Retinal pigment epithelial cell (primary cell): Measurements from ENCODE around the gene HEXD.
"Not testable (repeated sequence)": the region's sequence is repeated elsewhere in the genome, so short reads cannot be mapped to it uniquely, and the experiment has no call there.

Source experiments
- DNase-seq: peaks from one replicate; pipeline ENCODE4 v3.0.0-alpha.2; 2010; ENCODE audit warnings: low read depth
- H3K4me3 ChIP-seq: 2 replicates; pipeline ENCODE4 v1.5.1; 2011; ENCODE audit warnings: mild to moderate bottlenecking, low read length, control low read depth, moderate library complexity
- TF ChIP-seq, protein P1 (sequence below): conservative IDR thresholded peaks from 2 replicates; pipeline ENCODE4 v1.5.1; 2011; ENCODE audit warnings: low read depth, low read length, control low read depth, inconsistent platforms

HEXD gene

DNA sequence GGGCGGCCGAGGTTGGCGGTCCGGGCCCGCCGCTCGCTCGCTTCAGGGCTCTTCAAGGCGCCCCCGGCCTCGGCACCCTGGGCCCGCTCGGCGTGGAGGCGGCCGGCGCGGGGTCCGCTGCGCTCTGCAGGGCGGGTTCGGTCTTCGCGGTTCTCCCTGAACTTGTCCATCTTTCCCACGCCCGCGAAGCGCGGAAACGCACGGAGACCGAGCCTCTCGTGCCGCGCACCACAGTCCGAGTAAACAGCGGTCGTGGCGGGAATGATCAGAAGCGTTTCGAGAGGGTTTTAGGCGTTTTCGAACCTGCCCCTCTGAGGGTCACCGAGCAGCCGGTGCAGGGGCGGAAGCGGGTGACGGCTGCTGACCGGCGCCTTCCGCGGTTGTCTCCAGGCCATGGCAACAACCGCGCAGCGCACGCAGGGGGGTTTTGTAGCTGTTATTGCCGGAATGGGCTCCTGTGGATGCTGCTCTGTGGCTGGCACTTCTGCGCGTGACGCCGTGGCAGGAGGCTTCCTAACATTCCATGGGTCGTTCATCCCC is 40.8 kb downstream of the HEXD start:
- H3K4me3 ChIP-seq, result peak overlapping the region; percentile 82
- TF ChIP-seq, protein P1, sequence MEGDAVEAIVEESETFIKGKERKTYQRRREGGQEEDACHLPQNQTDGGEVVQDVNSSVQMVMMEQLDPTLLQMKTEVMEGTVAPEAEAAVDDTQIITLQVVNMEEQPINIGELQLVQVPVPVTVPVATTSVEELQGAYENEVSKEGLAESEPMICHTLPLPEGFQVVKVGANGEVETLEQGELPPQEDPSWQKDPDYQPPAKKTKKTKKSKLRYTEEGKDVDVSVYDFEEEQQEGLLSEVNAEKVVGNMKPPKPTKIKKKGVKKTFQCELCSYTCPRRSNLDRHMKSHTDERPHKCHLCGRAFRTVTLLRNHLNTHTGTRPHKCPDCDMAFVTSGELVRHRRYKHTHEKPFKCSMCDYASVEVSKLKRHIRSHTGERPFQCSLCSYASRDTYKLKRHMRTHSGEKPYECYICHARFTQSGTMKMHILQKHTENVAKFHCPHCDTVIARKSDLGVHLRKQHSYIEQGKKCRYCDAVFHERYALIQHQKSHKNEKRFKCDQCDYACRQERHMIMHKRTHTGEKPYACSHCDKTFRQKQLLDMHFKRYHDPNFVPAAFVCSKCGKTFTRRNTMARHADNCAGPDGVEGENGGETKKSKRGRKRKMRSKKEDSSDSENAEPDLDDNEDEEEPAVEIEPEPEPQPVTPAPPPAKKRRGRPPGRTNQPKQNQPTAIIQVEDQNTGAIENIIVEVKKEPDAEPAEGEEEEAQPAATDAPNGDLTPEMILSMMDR, result no peak
- no peak for DNase-seq

DNA sequence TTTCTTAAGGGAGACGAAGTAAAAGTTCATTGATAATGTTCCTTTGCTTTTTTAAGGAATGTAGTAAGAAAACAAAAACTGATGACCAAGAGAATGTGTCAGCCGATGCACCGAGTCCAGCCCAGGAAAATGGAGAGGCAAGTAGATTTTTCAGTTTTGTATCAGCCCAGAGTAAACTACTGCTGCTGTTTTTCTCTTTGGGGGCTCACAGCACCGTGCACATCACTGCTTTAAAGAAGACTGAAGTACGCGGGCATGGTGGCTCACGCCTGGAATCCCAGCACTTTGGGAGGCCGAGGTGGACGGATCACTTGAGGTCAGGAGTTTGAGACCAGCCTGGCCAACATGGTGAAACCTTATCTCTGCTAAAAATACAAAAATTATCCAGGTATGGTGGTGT is 41.8 kb downstream of the HEXD start:
- DNase-seq, result not testable (repeated sequence)
- H3K4me3 ChIP-seq, result peak overlapping the region; percentile 82

DNA sequence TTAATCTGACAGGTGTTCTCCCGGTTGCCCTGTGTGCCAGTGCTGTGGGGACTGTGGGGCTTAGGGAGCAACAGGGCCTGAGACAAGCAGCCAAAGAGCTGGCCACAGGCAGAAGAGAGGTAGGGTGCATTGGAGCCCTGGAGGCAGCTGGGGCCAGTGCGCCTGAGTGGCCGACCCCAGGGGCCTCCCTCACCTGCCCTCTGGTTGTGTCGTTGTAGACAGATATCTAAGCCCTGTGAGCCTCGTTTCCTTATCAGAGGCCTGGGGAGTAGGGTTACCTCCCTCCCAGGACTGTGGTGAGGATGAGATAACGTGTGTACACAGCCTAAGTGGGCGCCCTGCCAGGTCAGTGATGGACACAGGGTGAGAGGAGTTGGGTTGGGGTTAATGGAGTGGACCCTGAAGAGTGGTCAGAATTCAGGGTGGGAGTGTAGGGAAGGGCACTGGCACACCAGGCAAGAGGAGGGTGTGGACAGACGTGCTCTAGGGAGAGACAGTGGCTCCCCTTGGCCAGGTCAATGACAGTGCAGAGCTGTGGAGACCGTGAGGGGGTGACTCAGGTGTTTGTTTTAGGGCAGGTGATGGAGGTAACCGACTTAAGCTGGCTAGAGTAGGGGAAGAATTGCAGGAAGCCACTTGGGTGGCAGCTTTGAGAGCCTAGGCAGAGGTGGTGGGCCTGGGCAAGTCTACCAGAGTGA is 43.8 kb downstream of the HEXD start:
- no peak overlapping the region for H3K4me3 ChIP-seq
- TF ChIP-seq, protein P1, result no peak
- no peak for DNase-seq

DNA sequence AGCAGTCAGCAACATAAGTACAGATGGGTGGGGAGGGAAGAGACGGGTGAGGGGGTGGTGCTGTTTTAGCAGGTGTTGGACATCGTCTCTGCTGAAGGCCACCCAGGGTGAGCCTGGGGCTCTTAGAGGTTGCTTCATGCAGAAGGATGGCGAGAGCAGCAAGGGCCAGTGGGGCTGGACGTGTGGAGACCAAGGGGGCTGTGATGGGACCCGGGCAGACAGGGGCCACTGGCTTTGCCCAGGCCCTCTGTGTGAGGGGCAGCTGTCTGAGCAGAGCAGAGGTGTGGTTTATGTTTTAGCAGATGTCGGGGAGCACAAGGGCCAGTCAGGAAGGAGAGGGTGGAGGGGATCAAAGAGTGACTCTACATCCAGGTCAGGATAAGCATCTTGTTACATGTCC is 45.2 kb downstream of the HEXD start:
- TF ChIP-seq, protein P1, result no peak
- H3K4me3 ChIP-seq, result no peak overlapping the region
- no peak for DNase-seq

DNA sequence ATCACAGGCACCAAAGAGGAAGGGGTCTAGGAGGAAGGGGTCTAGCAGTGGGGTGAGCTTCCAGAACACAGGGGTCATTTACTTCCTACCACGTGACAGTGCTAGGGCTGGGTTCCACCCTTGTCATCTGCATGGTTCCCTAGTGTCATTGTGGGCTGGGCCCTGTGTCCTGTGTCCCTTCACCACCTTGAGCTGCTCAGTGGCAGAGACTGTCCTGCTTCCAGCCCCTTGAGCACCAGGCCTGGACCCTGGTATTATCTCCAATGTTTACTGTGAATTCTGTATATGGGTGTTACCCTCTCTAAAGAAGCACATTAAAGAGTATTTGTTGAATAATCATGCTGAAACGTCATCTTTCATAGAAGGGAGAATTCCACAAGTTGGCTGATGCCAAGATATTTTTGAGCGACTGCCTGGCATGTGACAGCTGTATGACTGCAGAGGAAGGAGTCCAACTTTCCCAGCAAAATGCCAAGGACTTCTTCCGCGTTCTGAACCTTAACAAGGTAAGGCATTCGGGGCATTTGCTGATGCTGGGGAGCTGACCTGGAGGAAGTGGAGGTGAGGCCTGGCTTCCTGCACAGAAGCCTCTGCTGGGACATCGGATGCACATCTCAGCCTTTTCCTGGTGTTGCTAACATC is 45.9 kb downstream of the HEXD start:
- DNase-seq, result peak; percentile 16
- TF ChIP-seq, protein P1, result no peak
- no peak overlapping the region for H3K4me3 ChIP-seq

DNA sequence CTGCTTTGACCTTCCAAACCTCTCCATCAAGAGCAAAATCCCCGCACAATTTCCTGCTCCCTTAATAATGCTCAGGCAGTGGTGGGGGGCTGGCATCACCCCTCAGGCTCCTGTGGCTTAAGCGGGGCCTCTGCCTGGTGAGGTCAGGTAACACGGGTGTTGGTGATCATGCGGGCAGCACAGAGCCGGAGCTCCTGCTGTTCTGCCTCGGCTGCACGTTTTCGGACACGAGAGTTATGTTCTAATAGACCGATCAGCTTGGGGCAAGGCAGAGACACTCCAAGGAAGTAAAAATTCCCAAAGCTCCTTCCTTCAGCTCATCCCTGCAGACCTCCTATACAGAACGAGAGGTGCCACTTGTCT is 46.4 kb downstream of the HEXD start:
- no peak overlapping the region for H3K4me3 ChIP-seq
- TF ChIP-seq, protein P1, result no peak
- no peak for DNase-seq

DNA sequence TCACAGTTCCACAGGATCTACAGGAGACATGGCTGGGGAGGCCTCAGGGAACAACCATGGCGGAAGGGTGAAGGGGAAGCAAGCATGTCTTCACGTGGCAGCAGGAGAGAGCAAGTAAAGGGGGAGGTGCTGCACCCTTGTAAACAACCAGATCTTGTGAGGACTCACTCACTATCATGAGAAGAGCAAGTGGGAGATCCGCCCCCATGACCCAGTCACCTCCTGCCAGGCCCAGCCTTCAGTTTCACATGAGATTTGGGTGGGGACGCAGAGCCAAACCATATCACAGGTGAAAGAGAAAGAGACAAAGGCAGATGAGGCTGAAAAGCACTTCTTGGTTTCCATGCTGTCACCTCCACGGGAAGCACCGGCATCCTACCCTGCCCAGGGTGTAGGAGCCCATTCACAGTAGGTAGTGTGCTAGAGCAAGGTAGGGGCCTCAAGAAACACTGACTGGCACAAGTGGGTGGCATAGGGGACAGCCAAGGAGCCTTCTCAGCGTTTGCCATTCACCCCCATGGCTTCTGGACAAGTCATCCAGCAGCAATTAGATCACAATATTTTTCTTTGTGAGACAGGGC is 47.0 kb downstream of the HEXD start:
- TF ChIP-seq, protein P1, result no peak
- H3K4me3 ChIP-seq, result no peak overlapping the region
- DNase-seq, result no peak
